HFFc6 (cell line): ENCODE results near the gene KIRREL3. TPM values are rescaled to one million over a fixed set of nuclear protein-coding genes. Genes with fewer than 3 reads are reported as not detected.

Experiments
- DNase-seq: peaks from one replicate; pipeline ENCODE4 v3.0.0-alpha.2; 2018
- H3K27ac Mint-ChIP-seq: 2 replicates; pipeline ENCODE4 v1.8.0; 2020; ENCODE audit warnings: mild to moderate bottlenecking, mixed read lengths
- H3K27me3 Mint-ChIP-seq: 2 replicates; pipeline ENCODE4 v1.8.0; 2021; ENCODE audit warnings: mild to moderate bottlenecking, moderate library complexity, mixed read lengths; ENCODE audit not compliant: insufficient read depth
- H3K36me3 Mint-ChIP-seq: 2 replicates; pipeline ENCODE4 v1.8.0; 2021; ENCODE audit warnings: low read depth, mixed read lengths
- H3K4me1 Mint-ChIP-seq: 2 replicates; pipeline ENCODE4 v1.8.0; 2020; ENCODE audit warnings: low read depth, mixed read lengths
- H3K4me3 Mint-ChIP-seq: 2 replicates; pipeline ENCODE4 v1.8.0; 2020; ENCODE audit warnings: mild to moderate bottlenecking, moderate library complexity, mixed read lengths
- H3K9me3 Mint-ChIP-seq: 2 replicates; pipeline ENCODE4 v1.8.0; 2020; ENCODE audit warnings: mild to moderate bottlenecking, mixed read lengths
- total RNA-seq, 6 experiments: library from RNA; stranded (reverse); fragmentation: NEBNext Ultra II Directional; extraction: Animal tissue kit (Norgen Biotek cat#: 25700); gene quantifications; 2 replicates in 1 of 6; 3 replicates in 5 of 6; pipeline ENCODE4 v1.2.3, GENCODE V29; 2021
- TF ChIP-seq, protein P1 (sequence below): fragments of 200-600 bp; sonication (generic); IDR thresholded peaks from 2 replicates; pipeline ENCODE4 v1.5.0; 2021; ENCODE audit warnings: antibody characterized with exemption, mild to moderate bottlenecking

The KIRREL3 gene
- total RNA-seq, 6 experiments from 2014 or later, result 22.2 to 38.2 (median 33.2) TPM

DNA sequence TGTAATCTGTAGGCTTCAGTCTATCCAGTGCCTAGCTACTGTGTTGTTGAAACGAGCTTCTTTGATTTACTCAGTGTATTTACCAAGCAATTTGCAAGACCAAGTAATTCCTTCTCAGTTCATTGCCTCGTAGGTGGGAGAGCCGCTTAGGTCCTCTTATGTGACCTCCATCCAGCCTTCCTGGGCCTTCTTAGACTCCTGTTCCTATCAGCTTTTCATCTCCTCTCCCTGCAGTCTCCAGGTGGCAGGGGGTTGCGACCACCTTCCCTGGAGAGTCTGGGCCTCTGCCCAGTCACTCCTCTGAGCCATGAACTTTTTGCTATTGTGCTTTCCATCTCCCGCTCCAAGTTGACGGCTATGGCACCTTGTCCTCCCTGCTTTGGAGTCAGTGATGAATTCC lies 251.8 kb downstream of the KIRREL3 start:
- no peaks in the 10 kb centered on the region for H3K9me3 Mint-ChIP-seq
- TF ChIP-seq, protein P1, sequence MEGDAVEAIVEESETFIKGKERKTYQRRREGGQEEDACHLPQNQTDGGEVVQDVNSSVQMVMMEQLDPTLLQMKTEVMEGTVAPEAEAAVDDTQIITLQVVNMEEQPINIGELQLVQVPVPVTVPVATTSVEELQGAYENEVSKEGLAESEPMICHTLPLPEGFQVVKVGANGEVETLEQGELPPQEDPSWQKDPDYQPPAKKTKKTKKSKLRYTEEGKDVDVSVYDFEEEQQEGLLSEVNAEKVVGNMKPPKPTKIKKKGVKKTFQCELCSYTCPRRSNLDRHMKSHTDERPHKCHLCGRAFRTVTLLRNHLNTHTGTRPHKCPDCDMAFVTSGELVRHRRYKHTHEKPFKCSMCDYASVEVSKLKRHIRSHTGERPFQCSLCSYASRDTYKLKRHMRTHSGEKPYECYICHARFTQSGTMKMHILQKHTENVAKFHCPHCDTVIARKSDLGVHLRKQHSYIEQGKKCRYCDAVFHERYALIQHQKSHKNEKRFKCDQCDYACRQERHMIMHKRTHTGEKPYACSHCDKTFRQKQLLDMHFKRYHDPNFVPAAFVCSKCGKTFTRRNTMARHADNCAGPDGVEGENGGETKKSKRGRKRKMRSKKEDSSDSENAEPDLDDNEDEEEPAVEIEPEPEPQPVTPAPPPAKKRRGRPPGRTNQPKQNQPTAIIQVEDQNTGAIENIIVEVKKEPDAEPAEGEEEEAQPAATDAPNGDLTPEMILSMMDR, result no peak
- no peak overlapping the region for H3K4me3 Mint-ChIP-seq
- peaks cover 2% of the 10 kb centered on the region; the same call in 1 of the 2 replicates for H3K27me3 Mint-ChIP-seq
- peaks cover 34% of the 10 kb centered on the region for H3K36me3 Mint-ChIP-seq
- H3K4me1 Mint-ChIP-seq, result peaks cover 23% of the 10 kb centered on the region
- H3K27ac Mint-ChIP-seq, result no peak overlapping the region
- no peak for DNase-seq

DNA sequence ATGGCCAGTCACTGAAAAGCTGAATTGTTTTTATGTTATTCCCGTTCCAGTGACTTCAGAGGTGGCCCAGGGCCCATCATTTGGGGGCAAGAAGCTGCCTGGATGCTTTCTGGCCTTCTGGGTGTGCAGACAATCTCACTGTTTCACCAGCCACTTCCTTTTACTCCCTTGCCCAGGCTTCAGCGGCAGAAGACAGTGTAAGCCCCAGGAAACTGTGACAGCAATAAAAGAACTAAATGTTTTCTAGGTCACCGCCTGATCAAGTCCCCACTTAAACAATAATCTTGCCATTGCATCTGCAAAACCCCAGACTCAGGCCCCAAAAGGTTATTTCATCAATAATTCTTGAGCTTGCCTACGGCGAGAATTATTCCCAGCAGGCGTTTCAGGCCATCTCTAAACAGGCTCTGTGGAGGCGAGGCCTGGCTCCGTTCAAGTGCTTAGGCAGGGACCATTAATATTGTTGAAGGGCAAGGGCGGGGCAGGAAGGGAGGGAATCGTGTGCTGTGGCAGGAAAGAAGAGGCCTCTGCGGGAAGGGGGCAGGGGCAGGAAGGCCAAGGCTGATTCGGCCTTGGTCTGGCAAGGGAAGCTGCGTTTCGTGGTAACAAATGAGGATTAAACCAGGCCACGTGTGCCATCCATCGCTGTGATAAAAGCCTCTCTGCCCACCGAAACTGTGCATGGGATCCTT lies 252.3 kb downstream of the KIRREL3 start:
- DNase-seq, result no peak
- H3K4me3 Mint-ChIP-seq, result no peak overlapping the region
- no peaks in the 10 kb centered on the region for H3K9me3 Mint-ChIP-seq
- no peak overlapping the region for H3K27ac Mint-ChIP-seq
- TF ChIP-seq, protein P1, result no peak
- peaks cover 2% of the 10 kb centered on the region; the same call in 1 of the 2 replicates for H3K27me3 Mint-ChIP-seq
- H3K4me1 Mint-ChIP-seq, result peaks cover 27% of the 10 kb centered on the region
- H3K36me3 Mint-ChIP-seq, result peaks cover 37% of the 10 kb centered on the region

DNA sequence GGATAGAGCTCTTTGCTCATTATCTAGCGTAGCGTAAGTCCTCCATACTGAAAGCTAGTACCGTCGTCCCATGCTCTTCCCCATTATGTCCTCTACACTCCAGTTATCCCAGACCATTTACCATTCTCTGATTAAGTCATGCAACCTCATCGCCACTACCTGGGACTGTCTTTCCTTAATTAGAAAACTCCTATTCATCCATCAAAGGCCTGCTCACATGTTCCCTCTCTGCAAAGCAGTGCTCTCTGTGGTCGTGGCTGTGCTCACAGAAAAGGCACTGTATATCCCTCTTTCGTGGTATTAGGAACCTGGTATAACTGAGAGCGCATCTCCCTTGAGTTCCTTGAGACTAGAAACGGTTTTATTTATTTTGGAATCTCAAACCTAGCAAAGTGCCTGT lies 253.3 kb downstream of the KIRREL3 start:
- H3K27ac Mint-ChIP-seq, result no peak overlapping the region

DNA sequence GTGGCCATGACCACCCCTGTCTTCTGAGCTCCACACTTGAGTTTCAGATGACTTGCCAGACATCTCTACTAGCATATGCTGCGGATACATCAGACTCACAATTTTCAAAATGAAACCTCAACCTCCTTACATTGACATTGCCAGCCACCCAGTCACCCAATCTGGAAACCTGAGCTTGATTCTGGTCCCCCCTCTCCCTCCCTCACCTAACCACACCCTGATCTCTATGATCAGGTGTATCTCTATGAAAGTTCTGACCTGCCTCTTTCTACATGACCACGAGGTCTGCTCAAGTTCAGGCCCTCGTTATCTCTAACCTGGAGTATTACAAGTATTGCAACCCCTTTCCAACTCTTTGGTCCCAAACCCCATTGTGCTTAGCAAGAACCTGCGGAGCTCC lies 254.1 kb downstream of the KIRREL3 start:
- no peak overlapping the region for H3K4me3 Mint-ChIP-seq
- H3K9me3 Mint-ChIP-seq, result no peaks in the 10 kb centered on the region
- peaks cover 27% of the 10 kb centered on the region for H3K36me3 Mint-ChIP-seq
- no peak for DNase-seq
- H3K27me3 Mint-ChIP-seq, result peaks cover 2% of the 10 kb centered on the region
- peaks cover 13% of the 10 kb centered on the region for H3K4me1 Mint-ChIP-seq
- H3K27ac Mint-ChIP-seq, result no peak overlapping the region
- TF ChIP-seq, protein P1, result no peak

More for the DNA sequence above, 253.3 kb downstream of the KIRREL3 start:
- Mint-ChIP-seq H3K9me3 (no peaks in the 10 kb centered on the region), H3K4me3 (no peak overlapping the region), H3K4me1 (peaks cover 21% of the 10 kb centered on the region), H3K36me3 (peaks cover 31% of the 10 kb centered on the region), H3K27me3 (peaks cover 2% of the 10 kb centered on the region)
- TF ChIP-seq, protein P1, result no peak
- no peak for DNase-seq

DNA sequence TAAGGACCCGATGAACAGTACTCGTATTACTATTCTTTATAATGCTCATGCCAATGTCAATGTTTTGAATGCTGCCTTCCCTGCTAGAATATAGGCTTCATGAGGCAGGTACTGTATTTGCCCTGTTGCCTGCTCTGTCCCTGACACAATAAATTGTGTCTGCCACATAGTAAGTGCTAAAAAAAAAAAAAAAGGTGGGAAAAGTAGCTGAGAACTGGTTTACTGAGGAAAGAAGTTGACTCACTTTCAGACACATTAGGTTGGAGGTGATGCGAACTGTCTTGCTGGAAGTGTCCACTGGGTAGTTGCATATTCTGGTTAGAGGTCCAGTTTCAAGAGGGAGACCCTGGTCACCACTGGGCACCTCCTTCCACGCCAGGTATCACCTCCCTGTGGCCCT lies 255.9 kb downstream of the KIRREL3 start:
- peaks cover 26% of the 10 kb centered on the region for H3K36me3 Mint-ChIP-seq

More for the DNA sequence above, 255.9 kb downstream of the KIRREL3 start:
- TF ChIP-seq, protein P1, result no peak
- Mint-ChIP-seq H3K4me3 (no peak overlapping the region), H3K27me3 (peaks cover 2% of the 10 kb centered on the region), H3K4me1 (peaks cover 12% of the 10 kb centered on the region), H3K9me3 (no peaks in the 10 kb centered on the region), H3K27ac (no peak overlapping the region)
- no peak for DNase-seq
